ENCODE measurements around the gene DNAL1. TPM values are rescaled to one million over a fixed set of nuclear protein-coding genes. Genes with fewer than 3 reads are reported as not detected.

The DNAL1 gene
- total and polyA plus RNA-seq, 9 of the 15 experiments (the other 6 are each of a cell fraction or from before 2014, with no cell fraction given): 1.6 to 11.7 (median 4.8) TPM

DNA sequence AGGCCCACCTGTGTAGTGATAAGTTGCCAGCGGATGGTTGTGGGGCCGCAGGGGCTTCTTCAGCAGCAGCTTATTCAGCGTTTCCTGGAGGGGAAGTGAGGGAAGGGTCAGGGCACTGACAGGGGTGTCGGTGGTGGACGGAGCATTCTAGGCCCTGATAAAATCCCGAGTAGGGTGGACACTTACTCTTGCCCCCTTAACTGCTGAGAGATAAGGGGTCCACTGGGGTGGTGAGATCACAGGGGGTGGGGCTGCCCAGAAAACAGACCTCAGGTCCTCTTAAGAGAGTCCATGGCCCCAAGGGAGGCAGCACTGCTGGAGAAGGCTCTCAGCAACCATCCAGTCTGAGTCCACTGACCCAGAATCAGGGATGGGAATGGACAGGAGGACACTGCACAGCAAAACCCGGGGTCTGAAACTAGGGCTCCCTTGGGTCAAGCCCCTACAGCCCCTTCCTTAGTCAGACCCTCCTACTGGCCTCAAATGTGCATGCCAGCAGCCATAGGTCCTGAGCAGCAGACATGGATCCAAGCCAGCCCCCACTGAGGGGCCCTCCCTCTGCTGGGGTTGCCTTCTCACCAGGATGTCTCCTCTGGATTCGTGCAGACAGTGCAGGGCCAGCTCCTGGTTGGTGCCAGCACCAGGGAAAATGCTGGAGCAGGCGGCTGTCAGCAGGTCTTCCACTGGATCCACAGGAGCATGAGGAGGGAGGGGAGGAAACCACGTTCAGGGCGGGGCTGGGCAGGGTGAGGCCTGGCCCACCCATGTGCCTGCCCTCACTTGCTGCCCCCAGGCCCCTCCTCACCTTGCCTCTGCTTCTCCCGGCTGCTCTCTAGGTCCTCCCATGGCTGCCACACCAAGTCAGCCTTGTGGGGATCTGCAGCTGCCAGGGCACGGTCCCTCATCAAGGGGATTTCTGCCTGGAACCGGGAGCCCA is 81.5 kb downstream of the DNAL1 start (continued):
- TF ChIP-seq, protein P1, sequence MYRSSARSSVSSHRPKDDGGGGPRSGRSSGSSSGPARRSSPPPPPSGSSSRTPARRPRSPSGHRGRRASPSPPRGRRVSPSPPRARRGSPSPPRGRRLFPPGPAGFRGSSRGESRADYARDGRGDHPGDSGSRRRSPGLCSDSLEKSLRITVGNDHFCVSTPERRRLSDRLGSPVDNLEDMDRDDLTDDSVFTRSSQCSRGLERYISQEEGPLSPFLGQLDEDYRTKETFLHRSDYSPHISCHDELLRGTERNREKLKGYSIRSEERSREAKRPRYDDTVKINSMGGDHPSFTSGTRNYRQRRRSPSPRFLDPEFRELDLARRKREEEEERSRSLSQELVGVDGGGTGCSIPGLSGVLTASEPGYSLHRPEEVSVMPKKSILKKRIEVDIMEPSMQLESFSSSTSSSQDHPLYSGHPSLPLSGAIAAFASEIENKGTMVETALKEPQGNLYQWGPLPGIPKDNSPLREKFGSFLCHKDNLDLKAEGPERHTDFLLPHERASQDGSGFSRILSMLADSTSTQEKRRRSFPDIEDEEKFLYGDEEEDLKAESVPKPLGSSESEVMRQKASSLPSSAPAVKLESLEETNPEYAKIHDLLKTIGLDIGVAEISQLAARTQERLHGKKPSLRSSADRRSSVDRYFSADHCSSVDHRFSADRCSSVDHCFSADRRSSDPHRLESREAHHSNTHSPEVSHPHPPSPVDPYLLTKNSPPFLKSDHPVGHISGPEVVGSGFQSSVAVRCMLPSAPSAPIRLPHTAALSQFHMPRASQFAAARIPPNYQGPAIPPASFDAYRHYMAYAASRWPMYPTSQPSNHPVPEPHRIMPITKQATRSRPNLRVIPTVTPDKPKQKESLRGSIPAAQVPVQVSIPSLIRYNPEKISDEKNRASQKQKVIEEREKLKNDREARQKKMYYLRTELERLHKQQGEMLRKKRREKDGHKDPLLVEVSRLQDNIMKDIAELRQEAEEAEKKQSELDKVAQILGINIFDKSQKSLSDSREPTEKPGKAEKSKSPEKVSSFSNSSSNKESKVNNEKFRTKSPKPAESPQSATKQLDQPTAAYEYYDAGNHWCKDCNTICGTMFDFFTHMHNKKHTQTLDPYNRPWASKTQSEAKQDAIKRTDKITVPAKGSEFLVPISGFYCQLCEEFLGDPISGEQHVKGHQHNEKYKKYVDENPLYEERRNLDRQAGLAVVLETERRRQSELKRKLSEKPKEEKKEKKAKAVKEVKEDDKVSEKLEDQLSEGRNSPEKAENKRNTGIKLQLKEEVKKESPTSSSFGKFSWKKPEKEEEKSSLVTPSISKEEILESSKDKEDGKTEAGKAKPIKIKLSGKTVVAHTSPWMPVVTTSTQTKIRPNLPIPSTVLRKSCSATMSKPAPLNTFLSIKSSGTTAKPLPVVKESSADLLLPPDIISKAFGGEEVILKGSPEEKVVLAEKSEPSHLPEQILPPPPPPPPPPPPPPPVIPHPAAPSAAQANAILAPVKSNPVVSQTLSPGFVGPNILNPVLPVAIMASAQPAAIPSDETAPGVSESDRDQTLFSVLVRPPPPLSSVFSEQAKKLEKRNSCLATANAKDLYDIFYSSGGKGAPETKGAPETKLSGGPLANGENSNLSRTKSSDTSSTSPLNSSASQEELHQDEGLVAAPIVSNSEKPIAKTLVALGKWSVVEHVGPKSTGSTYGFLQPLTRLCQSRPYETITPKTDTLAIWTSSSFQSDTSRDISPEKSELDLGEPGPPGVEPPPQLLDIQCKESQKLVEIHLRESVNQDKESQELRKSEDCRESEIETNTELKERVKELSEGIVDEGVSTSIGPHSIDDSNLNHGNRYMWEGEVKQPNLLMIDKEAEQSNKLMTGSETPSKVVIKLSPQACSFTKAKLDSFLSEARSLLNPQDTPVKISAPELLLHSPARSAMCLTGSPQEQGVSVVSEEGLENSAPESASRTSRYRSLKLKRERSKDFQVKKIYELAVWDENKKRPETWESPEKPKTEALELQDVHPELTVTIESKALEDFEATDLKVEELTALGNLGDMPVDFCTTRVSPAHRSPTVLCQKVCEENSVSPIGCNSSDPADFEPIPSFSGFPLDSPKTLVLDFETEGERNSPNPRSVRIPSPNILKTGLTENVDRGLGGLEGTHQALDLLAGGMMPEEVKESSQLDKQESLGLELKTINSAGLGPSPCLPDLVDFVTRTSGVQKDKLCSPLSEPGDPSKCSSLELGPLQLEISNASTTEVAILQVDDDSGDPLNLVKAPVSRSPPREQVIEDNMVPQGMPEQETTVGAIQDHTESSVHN (IDR thresholded peaks at IDR 0.05; ENCODE audit: borderline replicate concordance in 1 of 2, low read depth in 1 of 2): no peak
- TF ChIP-seq CTBP1 (IDR thresholded peaks at IDR 0.05; ENCODE audit: borderline replicate concordance) (no peak; the same call in 1 of the 2 replicates), ILK (tag; IDR thresholded peaks at IDR 0.05; ENCODE audit: borderline replicate concordance, low read depth) (no peak), MTA3 (IDR thresholded peaks at IDR 0.05; ENCODE audit: borderline replicate concordance) (peak; percentile 68; the same call in 1 of the 2 replicates)
- TF ChIP-seq, protein P2, sequence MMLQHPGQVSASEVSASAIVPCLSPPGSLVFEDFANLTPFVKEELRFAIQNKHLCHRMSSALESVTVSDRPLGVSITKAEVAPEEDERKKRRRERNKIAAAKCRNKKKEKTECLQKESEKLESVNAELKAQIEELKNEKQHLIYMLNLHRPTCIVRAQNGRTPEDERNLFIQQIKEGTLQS (IDR thresholded peaks at IDR 0.05): 0 out of 2 replicates have a peak, but pooled peaks have one; percentile 20
- TF ChIP-seq, protein P2 (CRISPR knock-in tag; conservative IDR thresholded peaks at IDR 0.05): no peak
- TF ChIP-seq, protein P3, sequence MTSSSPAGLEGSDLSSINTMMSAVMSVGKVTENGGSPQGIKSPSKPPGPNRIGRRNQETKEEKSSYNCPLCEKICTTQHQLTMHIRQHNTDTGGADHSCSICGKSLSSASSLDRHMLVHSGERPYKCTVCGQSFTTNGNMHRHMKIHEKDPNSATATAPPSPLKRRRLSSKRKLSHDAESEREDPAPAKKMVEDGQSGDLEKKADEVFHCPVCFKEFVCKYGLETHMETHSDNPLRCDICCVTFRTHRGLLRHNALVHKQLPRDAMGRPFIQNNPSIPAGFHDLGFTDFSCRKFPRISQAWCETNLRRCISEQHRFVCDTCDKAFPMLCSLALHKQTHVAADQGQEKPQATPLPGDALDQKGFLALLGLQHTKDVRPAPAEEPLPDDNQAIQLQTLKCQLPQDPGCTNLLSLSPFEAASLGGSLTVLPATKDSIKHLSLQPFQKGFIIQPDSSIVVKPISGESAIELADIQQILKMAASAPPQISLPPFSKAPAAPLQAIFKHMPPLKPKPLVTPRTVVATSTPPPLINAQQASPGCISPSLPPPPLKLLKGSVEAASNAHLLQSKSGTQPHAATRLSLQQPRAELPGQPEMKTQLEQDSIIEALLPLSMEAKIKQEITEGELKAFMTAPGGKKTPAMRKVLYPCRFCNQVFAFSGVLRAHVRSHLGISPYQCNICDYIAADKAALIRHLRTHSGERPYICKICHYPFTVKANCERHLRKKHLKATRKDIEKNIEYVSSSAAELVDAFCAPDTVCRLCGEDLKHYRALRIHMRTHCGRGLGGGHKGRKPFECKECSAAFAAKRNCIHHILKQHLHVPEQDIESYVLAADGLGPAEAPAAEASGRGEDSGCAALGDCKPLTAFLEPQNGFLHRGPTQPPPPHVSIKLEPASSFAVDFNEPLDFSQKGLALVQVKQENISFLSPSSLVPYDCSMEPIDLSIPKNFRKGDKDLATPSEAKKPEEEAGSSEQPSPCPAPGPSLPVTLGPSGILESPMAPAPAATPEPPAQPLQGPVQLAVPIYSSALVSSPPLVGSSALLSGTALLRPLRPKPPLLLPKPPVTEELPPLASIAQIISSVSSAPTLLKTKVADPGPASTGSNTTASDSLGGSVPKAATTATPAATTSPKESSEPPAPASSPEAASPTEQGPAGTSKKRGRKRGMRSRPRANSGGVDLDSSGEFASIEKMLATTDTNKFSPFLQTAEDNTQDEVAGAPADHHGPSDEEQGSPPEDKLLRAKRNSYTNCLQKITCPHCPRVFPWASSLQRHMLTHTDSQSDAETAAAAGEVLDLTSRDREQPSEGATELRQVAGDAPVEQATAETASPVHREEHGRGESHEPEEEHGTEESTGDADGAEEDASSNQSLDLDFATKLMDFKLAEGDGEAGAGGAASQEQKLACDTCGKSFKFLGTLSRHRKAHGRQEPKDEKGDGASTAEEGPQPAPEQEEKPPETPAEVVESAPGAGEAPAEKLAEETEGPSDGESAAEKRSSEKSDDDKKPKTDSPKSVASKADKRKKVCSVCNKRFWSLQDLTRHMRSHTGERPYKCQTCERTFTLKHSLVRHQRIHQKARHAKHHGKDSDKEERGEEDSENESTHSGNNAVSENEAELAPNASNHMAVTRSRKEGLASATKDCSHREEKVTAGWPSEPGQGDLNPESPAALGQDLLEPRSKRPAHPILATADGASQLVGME (CRISPR knock-in tag; IDR thresholded peaks at IDR 0.05): peak; percentile 30; the same call in 1 of the 2 replicates

Measured in K562 (cell line).